ENCODE measurements around the gene MFSD8.
"Not testable (repeated sequence)": the region's sequence is repeated elsewhere in the genome, so short reads cannot be mapped to it uniquely, and the experiment has no call there.

Gene MFSD8

DNA sequence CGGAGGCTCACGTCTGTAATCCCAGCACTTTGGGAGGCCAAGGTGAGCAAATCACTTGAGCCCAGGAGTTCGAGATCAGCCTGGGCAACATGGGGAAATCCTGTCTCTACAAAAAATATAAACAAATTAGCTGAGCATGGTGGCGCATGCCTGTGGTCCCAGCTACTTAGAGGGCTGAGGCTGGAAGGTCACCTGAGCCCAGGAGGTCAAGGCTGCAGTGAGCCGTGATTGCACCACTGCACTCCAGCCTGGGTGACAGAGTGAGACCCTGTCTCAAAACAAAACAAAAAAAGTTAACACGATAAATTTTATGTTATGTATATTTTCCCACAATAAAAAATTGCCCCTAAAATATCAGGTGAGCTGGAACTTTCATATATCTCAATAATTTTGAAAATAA is 33.1 kb downstream of the MFSD8 start:
- DNase-seq (ENCODE audit: low spot score): not testable (repeated sequence)

DNA sequence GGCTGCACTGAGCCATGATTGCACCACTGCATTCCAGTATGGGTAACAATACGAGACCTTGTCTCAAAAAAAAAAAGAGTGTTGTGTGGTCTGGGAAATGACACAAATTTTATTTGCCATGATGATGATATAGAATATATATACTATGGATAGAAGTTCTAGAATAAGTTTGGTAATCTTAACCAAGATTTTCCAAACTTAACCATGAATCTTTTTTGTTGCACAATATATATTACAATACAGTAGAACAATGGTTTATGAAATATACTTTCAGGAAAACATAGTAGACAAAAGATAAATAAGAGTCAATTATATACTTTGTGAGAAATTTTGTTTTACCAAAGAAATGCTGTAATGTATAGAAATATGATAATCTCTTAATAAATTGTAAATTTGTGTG is 34.8 kb downstream of the MFSD8 start:
- no peak for DNase-seq (ENCODE audit: low spot score)

DNA sequence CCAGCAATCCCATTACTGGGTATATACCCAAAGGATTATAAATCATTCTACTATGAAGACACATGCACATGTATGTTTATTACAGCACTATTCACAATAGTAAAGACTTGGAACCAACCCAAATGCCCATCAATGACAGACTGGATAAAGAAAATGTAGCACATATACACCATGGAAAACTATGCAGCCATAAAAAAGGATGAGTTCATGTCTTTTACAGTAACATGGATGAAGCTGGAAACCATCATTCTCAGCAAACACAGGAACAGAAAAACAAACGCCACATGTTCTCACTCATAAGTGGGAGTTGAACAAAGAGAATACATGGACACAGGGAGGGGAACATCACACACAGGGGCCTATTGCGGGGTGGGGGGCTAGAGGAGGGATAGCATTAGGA is 39.3 kb downstream of the MFSD8 start:
- not testable (repeated sequence) for DNase-seq (ENCODE audit: low spot score)

DNA sequence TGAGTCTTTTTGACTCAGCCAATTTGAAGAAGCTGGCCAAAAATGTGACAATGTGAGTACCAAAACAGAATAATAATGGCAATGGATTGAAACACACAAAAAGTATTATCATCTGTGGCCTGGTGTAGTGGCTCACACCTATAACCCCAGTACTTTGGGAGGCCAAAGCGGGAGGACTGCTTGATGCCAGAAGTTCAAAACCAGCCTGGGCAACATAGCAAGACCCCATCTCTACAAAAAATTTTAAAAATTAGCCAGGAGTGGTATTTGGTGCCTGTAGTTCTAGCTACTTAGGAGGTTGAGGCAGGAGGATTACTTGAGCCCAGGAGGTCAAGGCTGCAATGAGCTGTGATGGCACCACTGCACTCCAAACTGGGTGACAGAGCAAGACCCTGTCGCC is 42.7 kb downstream of the MFSD8 start:
- DNase-seq (ENCODE audit: low spot score): no peak

DNA sequence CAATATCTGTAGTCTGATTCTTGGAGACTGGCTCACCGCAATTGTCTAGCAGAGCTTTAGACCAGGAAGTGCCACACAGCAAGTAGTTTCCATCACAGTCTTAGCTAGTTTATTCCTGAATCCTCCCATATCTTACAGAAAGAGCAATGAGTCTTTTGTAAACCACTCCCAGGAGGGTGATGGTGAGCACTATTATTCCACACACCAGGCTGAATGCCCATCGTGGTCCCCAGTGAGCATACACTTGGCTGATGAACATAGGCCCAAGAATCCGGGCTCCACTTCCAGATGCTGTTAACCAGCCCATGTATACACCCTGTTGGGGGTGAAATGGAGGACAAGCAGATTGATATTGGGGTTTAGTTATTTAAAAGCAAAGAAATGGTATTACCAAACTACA is 44.5 kb downstream of the MFSD8 start:
- no peak for DNase-seq (ENCODE audit: low spot score)

DNA sequence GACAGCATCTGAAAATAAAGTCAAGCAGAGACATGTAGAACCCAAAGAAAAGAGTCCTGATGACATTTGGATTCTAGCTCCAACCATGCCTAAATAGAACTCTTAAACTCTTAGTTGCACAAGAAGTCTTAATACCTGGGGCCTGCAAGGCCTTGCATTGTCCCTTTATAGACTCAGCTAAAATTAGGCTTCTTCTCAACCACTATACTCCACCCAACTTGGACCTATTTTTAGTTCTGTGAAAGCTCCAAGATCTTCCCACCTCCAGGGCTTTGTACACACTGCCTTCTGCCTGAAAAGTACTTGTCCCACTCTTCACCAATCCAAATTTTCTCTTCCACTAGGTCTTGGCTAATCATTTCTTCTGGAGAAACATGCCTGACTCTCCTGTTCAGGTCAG is 47.8 kb downstream of the MFSD8 start:
- no peak for DNase-seq (ENCODE audit: low spot score)

DNA sequence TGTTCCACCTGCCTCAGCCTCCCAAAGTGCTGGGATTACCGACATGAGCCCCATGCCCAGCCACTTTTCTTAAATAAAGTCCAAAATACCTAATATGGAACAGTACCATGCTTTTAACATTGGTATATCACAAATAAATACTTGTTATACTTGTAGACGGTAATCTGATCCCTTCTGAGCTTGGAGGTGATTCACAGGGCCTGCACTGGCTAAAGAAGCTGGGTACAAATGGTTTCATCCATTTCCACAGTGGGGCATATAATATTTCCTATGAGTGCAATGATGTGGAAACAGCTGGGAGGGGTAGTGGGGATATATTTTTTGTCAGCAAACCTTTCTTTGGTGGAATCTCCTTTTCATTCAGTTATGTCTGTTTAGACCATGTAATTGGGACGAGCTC is 48.5 kb downstream of the MFSD8 start:
- no peak for DNase-seq (ENCODE audit: low spot score)

DNA sequence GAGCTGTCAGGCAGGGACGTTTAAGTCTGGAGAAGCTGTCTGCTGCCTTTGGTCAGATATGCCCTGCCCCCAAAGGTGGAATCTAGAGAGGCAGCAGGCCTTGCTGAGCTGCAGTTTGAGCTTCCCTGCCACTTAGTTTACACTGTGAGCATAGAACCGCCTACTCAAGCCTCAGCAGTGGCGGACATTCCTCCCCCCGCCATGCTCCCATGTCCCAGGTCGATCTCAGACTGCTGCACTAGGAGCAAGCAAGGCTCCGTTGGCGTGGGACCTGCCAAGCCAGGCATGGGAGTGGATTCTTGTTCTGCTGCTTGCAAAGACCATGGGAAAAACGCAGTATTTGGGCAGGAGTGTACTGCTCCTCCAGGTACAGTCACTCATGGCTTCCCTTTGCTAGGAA is 59.9 kb downstream of the MFSD8 start:
- DNase-seq (ENCODE audit: low spot score): no peak

DNA sequence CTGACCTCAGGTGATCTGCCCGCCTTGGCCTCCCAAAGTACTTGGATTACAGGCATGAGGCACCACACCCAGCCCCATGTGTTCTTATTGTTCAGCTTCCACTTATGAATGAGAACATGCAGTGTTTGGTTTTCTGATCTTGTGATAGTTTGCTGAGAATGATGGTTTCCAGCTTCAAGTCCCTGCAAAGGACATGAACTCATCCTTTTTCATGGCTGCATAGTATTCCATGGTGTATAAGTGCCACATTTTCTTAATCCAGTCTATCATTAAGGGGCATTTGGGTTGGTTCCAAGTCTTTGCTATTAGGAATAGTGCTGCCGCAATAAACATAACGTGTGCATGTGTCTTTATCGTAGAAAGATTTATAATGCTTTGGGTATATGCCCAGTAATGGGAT is 65.3 kb downstream of the MFSD8 start:
- not testable (repeated sequence) for DNase-seq (ENCODE audit: low spot score)

DNA sequence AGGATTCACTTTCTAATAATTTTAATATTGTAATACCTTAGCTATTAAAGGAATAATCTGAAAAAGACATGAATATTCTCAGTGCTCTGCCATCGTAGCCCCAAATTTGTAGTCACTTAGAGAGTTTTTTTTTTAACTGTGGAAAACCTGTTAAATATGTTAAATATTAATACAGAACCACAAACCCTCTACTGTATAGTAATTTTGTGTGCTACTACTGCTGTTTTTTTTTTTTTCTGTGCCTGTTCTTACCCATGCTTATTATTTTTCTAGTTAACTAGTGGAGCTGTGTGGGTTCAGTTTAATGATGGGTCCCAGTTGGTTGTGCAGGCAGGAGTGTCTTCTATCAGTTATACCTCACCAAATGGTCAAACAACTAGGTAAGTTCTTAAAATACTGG is 68.4 kb downstream of the MFSD8 start:
- no peak for DNase-seq (ENCODE audit: low spot score)

DNA sequence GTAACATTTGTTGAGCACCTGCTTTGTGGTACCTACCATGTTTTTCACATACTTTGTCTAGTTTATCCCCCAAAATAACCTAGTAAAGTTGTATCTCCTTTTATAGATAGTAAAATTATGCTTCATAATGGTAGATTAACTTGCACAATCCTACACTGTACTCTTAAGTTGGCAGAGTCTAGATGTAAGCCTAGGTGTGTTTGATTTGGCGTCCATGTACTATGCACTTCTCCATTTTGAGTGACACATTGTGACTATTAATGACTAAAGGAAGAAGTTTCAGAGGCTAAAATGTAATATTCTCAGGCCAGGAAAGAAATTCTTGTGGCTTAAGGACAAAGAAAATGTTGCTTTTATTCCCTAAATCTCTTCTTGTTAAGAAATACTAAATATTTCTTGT is 68.9 kb downstream of the MFSD8 start:
- no peak for DNase-seq (ENCODE audit: low spot score)

DNA sequence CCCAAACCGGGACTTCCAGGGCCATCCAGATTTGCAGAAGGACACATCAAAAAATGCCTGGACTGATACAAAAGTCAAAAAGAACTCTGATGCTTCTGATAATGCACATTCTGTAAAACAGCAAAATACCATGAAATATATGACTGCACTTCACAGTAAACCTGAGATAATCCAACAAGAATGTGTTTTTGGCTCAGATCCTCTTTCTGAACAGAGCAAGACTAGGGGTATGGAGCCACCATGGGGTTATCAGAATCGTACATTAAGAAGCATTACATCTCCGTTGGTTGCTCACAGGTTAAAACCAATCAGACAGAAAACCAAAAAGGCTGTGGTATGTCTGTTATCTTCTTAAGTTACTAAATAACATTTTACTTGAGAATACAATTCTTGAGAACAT is 75.1 kb downstream of the MFSD8 start:
- no peak for DNase-seq (ENCODE audit: low spot score)

DNA sequence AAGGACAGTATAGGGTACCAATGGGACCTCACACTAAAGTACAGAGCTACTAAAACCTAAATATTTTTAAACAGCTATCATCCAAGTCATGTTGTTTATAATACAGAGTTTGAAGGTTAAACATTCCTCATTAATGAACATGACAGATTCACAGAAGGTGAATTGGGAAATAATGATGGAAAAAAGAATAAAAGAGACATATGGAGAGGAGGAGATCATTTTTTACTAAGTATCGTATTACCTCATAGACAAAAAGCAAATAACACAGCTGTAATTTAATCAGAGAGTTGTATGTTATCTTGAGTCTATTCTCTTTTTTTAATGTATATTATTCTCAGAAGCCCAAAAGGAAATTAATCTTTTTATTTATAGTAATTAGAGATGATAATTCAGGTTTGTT is 76.4 kb downstream of the MFSD8 start:
- DNase-seq (ENCODE audit: low spot score): no peak

DNA sequence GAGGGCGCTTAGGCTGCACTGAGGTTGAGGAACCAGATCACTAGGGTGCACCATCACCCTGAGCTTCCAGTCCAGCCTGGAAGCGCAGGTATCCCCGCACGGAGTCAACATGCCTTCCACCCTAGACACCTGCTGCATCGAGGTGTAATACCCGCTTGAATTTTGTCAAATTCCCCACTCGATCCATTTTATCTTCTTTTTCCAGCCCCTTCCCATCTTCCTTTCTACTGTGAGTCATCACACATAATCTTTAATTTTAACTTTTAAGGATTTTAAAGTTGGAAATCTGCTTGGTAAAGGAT is 83.5 kb downstream of the MFSD8 start:
- no peak for DNase-seq (ENCODE audit: low spot score)

DNA sequence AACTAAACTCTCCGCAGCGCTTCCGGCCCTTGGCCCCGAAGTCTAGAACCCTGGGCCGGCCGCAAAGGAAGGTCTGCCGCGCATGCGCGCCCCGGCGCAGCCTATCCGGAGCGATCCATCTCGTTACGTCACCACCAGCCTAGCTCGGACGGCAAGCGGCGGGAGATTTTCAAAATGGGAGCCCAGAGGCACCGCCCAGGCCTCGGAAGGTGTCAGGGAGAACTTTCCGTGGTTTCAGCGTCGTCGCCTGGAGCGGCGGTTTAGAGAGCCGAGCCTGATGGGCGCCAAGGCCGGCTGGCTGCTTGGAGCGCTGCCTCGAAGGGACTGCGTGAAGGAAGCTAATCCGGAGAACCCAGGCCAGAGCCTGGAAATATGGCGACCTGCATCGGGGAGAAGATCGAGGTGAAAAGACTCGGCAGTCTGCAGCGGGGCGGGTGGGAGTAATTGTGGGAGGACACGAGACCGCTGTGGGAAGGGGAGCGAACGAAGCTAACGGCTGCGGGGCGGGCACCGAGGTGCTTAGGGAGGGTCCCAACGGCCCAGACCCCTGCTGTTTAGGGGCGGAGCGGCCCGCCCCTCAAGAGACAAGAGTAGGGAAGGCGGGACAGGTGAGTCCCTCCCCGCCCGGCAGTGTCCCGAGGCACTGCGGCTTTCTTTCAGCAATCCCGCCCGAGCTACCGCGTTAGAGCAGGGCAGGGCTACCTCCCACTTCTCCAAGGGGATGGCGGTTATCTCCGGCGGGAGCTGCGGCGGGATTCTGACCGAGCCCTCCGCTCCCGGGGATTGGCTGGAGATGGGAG is 84.0 kb downstream of the MFSD8 start, which contains the start of gene PLK4:
TSS of gene PLK4 (plus strand) at position 131 of the 800 bp plus-strand sequence. CDS start at position 373, 242 bp downstream.
- peak; percentile 45 for DNase-seq (ENCODE audit: low spot score)

DNA sequence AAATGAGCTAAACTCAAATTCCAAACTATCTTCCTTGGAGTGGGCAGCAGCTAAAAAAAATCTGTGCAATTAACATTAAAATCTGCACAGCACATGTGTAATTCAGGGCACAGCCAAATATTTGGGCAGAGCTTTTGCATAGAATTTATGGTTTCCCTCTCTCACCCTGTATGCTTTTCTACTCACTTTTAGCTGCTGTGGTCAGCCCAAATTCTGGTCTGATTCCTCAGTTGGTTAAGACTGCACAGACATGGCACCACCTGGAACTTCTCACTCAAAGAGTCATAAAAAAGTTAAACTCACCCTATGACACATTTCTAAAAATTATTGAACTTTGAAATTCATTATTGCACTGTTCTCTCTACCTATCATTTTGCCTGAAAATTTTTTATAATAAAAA is 89.2 kb downstream of the MFSD8 start:
- no peak for DNase-seq (ENCODE audit: low spot score)

DNA sequence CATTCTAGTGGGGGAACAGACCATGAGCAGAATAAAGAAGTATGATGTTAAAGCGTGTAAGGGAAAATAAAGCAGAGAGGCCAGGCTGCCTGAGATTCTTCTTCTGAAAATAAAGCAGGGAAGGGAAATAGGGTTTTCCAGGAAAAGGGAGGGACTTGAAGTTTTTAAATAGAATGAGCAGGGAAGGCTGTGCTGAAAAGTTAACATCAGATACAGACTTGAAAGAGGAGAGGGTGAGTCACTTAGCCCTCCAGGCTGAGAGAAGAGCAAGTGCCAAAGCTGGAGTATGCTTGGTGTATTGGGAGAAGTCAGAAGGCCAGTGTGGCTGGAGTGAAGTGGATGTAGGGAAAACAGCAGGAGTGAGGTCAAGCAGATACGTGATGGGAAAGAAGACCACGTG is 94.3 kb downstream of the MFSD8 start:
- no peak for DNase-seq (ENCODE audit: low spot score)

DNA sequence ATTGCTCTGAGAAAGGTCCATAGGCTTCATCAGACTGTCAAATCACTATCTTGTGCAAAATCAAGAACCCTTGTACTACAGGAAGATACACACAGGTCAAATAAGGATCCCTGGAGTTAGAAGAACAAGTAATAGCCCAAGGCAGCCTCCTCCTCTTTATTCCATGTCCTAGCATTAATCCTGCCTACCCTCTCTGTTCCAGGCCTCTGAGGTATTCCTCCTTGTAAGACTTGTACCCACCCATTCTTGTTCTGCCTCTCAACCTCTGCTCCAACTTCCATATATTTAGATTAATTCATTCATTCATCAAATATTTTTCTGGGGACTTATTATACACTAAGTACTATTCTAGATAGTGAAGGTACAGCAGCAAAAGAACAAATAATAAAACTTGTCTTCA is 94.7 kb downstream of the MFSD8 start:
- DNase-seq (ENCODE audit: low spot score): no peak

DNA sequence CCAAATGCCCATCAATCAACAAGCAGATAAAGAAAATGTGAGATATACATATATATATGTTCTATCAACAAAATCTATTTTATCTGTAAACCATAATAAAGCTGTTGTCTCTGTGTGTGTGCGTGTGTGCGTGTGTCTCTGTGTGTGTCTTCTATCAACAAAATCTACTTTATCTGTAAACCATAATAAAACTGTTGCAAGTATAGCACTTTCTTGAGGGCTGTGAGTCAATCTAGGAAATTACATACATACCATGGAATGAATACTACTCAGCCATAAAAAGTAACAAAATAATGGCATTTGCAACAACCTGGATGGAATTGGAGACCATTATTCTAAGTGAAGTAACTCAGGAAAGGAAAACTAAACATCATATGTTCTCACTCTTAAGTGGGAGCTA is 96.8 kb downstream of the MFSD8 start:
- DNase-seq (ENCODE audit: low spot score): no peak

Data from HuH-7.5 (cell line).